ENCODE data around the gene NCK2. TPM values are rescaled to one million over a fixed set of nuclear protein-coding genes. Genes with fewer than 3 reads are reported as not detected.

The NCK2 gene
- total and polyA plus RNA-seq, 7 donors = 26.5 to 111 (median 40.1) TPM

DNA sequence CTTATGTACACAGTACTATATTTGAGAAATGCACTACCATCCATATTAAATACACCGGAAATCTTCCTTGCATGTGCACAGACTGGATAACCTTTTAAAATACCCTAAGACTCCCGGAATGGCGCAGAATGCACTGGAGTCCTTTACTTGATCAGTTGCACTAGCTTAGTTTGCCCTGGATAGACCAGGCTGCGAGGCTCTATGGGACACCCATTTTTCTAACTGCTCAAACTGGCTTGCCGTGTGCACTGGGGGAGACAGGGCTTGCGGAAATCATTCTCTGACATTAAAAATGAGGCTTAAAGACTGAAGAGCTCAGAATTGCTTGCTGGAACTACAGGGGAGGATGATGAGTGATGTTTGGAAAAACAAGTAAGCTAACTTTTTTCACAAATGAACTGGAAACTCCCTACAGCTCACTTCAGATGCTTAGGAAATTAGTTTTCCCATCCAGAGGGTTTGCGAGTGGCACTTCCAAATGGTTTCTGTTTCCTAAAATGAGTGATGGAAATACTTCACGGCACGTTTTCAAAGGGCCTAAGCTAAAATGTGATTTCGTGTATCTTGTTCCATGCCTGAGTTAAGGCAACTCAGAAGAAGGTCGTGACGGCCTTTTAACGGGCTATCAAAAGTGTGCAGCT is 2.7 kb downstream of the NCK2 start:
- no peaks in the 10 kb centered on the region for H3K9me3 ChIP-seq
- peak overlapping the region; percentile 95 for H3K4me3 ChIP-seq
- intact Hi-C loops (cut with DNase I) = loop anchor here in 1 of 2 donors (10.0 kb wide), 3 partner anchors 173 to 373 kb away; no protein-coding TSS in a partner anchor
- ATAC-seq (no peak), DNase-seq (no peak)
- H3K4me1 ChIP-seq = peaks cover 59% of the 10 kb centered on the region
- no peaks in the 10 kb centered on the region for H3K27me3 ChIP-seq (ENCODE audit: insufficient read depth in 3 of 3, low read length in 2 of 3)
- H3K36me3 ChIP-seq (ENCODE audit: insufficient read depth in 1 of 2, low read depth in 1 of 2) = no peaks in the 10 kb centered on the region
- no peak overlapping the region for H3K27ac ChIP-seq
- 48 to 64% (median 52%) methylated on average over 13 of the region's 13 CpGs for WGBS, 3 donors
- TF ChIP-seq CTCF (IDR thresholded peaks at IDR 0.05) = no peak

DNA sequence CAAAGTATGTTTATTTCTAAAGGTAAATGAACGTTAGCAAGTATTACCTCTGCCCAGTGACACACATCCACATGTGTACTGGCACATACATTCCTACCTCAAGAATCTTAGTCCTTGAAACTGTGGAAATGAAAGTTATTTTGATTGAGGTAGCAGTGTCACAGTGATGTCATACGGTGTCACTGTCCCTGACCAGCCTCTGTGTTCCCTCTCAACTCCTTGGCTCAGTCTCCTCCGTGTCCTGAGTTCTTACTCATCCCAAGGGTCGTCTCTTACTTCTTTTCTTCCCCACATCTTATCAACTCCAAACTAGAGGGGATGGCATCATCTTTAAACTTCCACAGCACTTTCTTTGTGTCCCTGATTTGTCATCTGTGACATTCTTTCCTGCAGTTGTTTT is 3.3 kb downstream of the NCK2 start:
- H3K4me1 ChIP-seq = peaks cover 64% of the 10 kb centered on the region
- peak overlapping the region; percentile 2 for H3K4me3 ChIP-seq
- WGBS, 3 donors = 42 to 56% (median 52%) methylated on average over 4 of the region's 4 CpGs

GRCh38 chr2:105748566-105748965 is 3.9 kb downstream of the NCK2 start:
- WGBS, 3 donors = 64 to 78% (median 72%) methylated on average over 1 of the region's 1 CpG
- H3K4me1 ChIP-seq = peaks cover 70% of the 10 kb centered on the region
- no peaks in the 10 kb centered on the region for H3K36me3 ChIP-seq (ENCODE audit: insufficient read depth in 1 of 2, low read depth in 1 of 2)
- intact Hi-C loops (cut with DNase I) = loop anchor here in 1 of 2 donors (10.0 kb wide), 3 partner anchors 174 to 374 kb away; no protein-coding TSS in a partner anchor
- H3K27me3 ChIP-seq (ENCODE audit: insufficient read depth in 3 of 3, low read length in 2 of 3) = no peaks in the 10 kb centered on the region
- ATAC-seq = no peak
- H3K9me3 ChIP-seq = no peaks in the 10 kb centered on the region
- DNase-seq = no peak
- no peak overlapping the region for H3K27ac ChIP-seq
- no peak for TF ChIP-seq CTCF (IDR thresholded peaks at IDR 0.05)
- no peak overlapping the region for H3K4me3 ChIP-seq

More for the DNA sequence above, 3.3 kb downstream of the NCK2 start:
- Histone ChIP-seq H3K9me3 (no peaks in the 10 kb centered on the region), H3K27me3 (ENCODE audit: insufficient read depth in 3 of 3, low read length in 2 of 3) (no peaks in the 10 kb centered on the region), H3K36me3 (ENCODE audit: insufficient read depth in 1 of 2, low read depth in 1 of 2) (no peaks in the 10 kb centered on the region), H3K27ac (no peak overlapping the region)
- ATAC-seq (peak in 1 of 4 donors; percentile 29), DNase-seq (no peak)
- TF ChIP-seq CTCF (IDR thresholded peaks at IDR 0.05) = no peak
- intact Hi-C loops (cut with DNase I) = loop anchor here in 1 of 2 donors (10.0 kb wide), 3 partner anchors 173 to 373 kb away; no protein-coding TSS in a partner anchor

GRCh38 chr2:105749583-105750400 is 5.1 kb downstream of the NCK2 start:
- H3K4me1 ChIP-seq = peaks cover 82% of the 10 kb centered on the region
- WGBS, 3 donors = 52 to 83% (median 73%) methylated on average over 18 of the region's 18 CpGs
- peak in 1 of 2 donors; percentile 63 for DNase-seq
- H3K36me3 ChIP-seq (ENCODE audit: insufficient read depth in 1 of 2, low read depth in 1 of 2) = no peaks in the 10 kb centered on the region
- no peak for TF ChIP-seq CTCF (IDR thresholded peaks at IDR 0.05)
- intact Hi-C loops (cut with DNase I) = loop anchor here in 1 of 2 donors (10.0 kb wide), 3 partner anchors 175 to 375 kb away; no protein-coding TSS in a partner anchor
- H3K9me3 ChIP-seq = no peaks in the 10 kb centered on the region
- no peaks in the 10 kb centered on the region for H3K27me3 ChIP-seq (ENCODE audit: insufficient read depth in 3 of 3, low read length in 2 of 3)
- H3K27ac ChIP-seq = no peak overlapping the region
- H3K4me3 ChIP-seq = no peak overlapping the region
- peak in 3 of 4 donors; percentile 32 to 68 (median 42) for ATAC-seq

Data from psoas muscle (tissue), 8 donors.